NT2/D1 (cell line): ENCODE data around the gene JAGN1.

Experiments used
- SUZ12 ChIP-seq: IDR thresholded peaks from 2 replicates; pipeline ENCODE4 v1.6.1; 2011; ENCODE audit not compliant: insufficient read length, insufficient read depth; ENCODE audit errors: extremely low read depth
- YY1 ChIP-seq: IDR thresholded peaks from 2 replicates; pipeline ENCODE4 v1.6.1; 2011; ENCODE audit not compliant: insufficient read length, insufficient read depth
- ZNF274 ChIP-seq: IDR thresholded peaks from 2 replicates; pipeline ENCODE4 v1.6.1; 2011; ENCODE audit warnings: mild to moderate bottlenecking, low read depth, low read length

GRCh38 chr3:9855594-9855993 is 34.8 kb upstream of the JAGN1 start:
- TF ChIP-seq SUZ12 (no peak), ZNF274 (no peak), YY1 (no peak)
